Measurements from ENCODE around the gene FBXW8.

The FBXW8 gene

GRCh38 chr12:116887897-116888296 is 22.9 kb upstream of the FBXW8 start:
- no peak for DNase-seq

DNA sequence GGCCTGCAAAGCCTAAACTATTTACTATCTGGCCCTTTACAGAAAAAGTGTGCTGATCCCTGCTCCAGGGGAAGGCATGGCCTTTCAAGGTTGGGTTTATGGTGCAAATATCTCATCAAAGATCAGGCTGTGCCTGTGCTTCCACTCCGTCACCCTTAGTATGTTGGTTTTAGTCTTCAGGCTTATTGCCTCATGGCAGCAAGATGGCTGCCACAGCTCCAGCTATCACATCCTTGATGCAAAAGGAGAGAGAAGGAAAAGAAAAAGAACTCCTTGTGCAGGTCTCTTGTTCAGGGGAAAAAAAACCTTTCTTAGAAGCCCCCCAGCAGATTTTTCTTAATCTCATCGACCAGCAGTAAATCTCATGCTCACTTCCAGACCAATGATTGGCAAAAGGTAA is 20.4 kb upstream of the FBXW8 start:
- no peak for DNase-seq

DNA sequence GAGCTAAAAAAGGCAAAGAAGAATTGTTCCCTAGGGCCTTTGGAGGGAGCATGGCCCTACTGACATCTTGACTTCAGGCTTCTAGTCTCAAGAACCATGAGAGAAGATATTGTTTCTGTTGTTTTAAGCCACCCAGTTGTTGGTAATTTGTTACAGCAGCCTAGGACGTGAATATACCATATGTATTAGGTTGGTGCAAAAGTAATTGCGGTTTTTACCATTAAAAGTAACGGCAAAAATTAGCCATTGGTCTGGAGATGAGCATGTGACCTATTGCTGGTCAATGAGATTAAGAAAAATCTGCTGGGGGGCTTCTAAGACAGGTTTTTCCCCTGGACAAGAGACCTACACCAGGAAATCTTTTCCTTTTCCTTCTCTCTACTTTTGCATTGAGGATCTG is 19.7 kb upstream of the FBXW8 start:
- DNase-seq: no peak

DNA sequence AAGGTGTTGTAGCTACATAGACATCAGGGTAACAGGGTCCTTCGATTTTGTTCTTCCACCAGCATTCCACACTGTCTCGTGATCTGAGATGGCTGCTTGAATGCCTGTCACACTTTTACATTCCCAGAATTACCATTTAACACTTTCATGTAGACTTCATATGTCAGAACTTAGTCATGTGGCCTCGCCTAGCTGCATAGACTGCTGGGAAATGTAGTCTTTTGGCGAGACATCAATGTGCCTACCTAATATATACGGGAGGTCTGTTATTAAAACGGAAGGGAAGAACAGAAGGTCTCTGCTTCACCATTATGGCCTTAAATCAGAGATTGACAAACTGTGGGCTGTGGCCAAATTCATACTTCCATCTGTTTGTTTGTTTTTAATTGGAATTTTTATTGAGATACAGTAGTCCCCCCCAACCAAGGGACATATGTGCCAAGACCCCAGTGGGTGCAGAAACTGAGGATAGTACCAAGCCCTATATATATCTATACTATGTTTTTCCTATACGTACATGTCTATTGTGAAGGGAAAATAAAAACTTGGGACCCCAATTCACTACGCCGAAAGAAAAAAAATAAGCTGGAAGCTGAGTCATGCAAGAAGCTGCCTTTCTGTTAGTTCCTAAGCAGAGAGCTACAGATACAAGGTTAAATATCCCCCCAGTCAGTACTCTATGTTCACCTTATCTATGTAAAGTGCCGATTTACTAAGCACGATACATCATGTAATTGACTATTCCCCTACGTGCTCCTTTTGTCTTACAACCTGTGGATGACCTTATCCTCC is 18.2 kb upstream of the FBXW8 start:
- DNase-seq: no peak

GRCh38 chr12:116894913-116895312 is 15.8 kb upstream of the FBXW8 start:
- no peak for DNase-seq

DNA sequence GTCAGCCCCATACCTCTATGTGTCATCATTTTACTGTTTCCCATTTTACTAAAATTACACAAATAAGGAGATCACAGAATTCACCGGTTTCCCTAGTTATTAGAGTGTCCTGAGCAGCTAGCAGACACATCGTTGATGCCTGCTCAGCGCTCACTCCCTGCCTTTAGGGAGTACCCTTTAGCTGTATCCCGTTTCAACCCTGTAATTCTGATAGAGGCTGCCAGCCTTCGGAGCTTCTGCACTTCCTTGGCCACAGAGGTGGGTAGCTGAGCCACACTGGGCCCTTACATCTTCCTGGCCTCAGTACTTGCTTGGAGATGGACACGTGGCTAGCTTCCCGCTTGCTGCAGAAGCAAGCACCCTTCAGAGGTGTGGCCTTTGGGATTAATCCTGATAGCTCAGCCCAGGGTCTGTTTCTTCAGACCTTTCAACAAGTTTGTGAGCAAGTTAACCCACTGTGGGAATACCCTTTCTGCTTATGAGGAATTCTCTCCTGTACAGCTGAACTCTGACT is 14.3 kb upstream of the FBXW8 start:
- DNase-seq: no peak

DNA sequence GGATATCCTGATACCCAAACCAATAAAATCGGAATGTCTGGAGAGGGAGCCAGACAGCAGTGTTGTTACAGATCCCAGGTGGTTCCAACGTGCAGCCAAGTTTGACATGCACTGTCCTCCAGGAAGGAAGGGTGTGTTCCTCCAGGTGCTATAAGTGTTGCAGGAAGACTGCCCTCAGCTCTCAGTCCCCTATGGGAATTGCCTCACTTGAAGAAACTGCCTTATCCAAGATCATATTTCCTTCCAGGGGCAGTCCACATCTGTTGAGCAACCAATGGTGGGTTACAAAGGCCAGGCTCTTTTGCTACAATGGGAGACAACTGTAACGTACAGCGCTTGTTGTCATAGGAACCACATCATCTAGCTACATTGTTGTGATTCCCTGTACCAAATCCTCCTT is 13.3 kb upstream of the FBXW8 start:
- DNase-seq: no peak

- DNase-seq: no peak
These were observed 12.1 kb upstream of the FBXW8 start for GRCh38 chr12:116898669-116899068.

- DNase-seq: no peak
These were observed 9.1 kb upstream of the FBXW8 start for GRCh38 chr12:116901612-116902011.

- DNase-seq: no peak
These were observed 6.9 kb upstream of the FBXW8 start for GRCh38 chr12:116903818-116904217.

DNA sequence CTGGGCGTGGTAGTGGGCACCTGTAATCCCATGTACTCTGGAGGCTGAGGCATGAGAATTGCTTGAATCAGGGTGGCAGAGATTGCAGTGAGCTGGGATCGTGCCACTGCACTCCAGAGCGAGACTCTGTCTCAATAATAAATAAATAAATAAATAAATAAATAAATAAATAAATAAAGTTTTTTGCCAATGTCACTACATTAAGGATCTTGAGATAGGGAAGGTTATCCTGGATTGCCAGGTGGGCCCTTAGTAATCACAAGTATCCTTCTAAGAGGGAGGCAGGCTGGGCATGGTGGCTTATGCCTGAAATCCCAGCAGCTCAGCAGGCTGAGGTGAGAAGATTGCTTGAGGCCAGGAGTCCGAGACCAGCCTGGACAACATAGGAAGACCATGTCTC is 4.5 kb upstream of the FBXW8 start:
- DNase-seq: no peak

DNA sequence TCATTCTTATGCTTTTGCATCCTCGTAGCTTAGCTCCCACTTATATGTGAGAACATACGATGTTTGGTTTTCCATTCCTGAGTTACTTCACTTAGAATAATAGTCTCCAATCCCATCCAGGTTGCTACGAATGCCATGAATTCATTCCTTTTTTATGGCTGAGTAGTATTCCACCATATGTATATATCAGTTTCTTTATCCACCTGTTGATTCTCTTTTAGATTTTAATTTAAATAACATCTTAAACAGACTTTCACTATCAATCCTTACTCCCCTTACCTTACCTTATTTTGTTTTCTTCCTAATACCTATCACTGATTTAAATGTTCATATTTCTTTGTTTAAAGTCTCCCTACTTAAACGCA is 488 bp upstream of the FBXW8 start:
- no peak for DNase-seq

DNA sequence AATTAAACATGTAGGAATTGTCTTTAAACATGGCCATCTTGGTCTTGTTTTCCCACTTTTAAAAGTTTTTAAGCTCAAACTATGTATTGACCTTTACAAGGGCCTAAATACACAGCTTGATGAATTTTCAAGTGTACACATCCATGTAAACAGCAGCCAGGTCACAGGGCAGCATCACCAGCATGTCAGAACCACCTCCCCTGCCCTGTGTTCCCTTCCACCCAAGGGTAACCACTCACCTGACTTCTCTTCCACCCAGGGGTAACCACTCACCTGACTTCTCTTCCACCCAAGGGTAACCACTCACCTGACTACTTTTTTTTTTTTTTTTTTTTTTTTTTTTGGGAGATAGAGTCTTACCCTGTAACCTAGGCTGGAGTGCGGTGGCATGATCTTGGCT is 4.6 kb downstream of the FBXW8 start:
- DNase-seq: no peak

DNA sequence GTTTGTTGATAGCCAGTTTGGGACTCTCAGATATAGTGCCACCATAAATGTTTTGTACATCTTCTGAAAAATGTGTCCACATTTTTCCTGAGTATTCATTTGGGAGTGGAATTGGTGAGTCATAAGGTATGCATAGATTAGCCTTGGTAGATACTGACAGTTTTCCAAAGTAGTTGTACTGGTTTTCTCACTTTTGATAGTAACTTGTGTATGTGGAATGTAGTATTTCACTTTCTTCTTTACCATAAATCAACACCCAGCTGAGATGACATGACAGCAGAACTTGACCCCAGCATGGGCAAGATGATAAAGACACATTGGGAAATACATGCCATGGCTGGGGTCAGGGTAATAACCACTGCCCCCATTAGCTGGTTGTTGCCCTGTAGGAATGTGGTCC is 5.4 kb downstream of the FBXW8 start:
- no peak for DNase-seq

- no peak for DNase-seq
These were observed 6.0 kb downstream of the FBXW8 start for GRCh38 chr12:116916714-116917114.

DNA sequence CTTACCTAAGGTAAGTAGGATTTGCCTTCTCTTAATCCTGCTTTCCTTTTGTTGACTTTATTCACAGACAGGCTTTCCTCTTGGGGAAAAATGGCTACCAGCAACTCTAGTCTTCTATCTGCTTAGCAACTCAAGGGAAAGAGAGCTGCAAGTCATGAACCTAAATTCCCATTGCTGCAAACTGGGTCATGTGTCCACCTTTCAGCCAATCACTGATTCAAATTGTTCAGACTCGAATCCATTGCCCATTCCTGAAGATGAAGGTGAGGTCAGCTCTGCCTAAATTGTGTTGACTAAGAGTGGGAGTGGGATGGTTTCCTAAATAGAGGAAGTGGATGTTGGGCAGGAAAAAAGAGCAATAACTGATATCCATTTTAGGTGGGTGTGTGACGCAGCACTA is 7.7 kb downstream of the FBXW8 start:
- no peak for DNase-seq

DNA sequence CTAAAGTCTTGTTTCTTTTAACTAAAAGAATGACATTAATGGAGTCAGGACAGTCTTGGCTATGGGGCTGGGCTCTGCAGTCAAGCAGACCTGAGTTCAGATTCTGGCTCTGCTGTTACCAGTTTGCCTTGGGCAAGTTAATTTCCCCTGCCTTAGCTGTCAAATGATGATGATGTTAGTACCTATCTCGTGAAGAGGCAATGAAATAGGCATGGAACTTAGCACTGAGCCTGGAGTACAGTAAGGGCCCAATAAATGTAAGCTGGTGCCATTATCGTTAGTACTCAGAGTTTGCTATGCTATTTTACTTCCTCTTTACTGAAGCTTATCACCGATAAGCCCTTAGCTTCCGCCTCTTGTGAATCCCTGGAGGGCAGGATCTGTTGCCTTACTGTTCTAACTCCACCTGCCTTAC is 8.5 kb downstream of the FBXW8 start:
- DNase-seq: no peak

GRCh38 chr12:116919706-116920485 is 9.1 kb downstream of the FBXW8 start:
- no peak for DNase-seq

DNA sequence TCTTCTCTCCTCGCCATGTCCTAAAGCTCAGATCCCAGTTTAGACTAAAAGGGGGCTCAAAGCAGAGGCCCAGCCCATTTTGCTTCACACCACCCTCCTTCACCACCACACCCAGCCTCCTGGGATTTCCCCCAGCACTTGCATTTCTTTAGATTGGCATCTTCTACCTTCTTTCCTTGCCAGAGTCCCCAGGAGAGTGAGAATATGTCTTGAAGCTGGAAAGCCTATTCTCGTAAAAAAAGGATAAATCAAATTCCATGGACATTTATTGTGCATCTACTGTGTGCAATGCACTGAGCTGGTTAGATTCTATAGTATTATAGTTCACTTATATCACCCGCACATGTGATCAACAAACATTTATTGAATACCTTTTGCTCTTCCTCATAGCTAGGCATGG is 10.2 kb downstream of the FBXW8 start:
- DNase-seq: no peak

DNA sequence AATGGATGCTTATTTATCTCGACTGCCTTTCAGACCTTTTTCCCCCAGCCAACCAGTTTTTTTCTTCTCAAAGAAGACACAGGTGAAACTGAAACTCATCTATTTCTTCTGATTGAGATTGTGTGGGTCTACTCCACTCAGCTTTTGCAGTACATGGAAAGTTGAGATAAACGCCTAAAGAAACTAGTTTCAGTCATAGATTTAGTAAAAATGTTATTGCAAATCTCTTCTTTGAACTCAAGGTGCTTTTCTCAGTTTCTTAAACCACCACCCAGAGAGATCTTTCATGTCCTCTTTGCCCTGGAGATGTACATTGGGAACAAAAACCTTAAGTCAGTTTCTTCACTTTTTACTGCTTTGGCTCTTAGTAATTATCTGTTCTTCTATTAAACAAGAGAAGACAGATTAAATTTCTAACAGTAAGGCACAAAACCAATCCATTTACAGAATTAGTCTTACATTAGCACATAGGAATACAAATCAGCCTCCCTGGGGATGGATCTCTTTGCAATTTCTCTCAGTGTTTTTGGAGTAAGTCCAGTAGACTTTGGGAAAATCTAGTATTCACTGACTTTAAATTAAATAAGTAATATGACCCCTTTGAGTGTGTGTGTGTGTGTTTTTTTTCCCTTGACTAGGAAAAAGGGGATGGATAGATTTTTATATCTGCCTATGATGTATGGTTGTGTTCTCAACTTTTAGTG is 11.6 kb downstream of the FBXW8 start:
- no peak for DNase-seq

DNA sequence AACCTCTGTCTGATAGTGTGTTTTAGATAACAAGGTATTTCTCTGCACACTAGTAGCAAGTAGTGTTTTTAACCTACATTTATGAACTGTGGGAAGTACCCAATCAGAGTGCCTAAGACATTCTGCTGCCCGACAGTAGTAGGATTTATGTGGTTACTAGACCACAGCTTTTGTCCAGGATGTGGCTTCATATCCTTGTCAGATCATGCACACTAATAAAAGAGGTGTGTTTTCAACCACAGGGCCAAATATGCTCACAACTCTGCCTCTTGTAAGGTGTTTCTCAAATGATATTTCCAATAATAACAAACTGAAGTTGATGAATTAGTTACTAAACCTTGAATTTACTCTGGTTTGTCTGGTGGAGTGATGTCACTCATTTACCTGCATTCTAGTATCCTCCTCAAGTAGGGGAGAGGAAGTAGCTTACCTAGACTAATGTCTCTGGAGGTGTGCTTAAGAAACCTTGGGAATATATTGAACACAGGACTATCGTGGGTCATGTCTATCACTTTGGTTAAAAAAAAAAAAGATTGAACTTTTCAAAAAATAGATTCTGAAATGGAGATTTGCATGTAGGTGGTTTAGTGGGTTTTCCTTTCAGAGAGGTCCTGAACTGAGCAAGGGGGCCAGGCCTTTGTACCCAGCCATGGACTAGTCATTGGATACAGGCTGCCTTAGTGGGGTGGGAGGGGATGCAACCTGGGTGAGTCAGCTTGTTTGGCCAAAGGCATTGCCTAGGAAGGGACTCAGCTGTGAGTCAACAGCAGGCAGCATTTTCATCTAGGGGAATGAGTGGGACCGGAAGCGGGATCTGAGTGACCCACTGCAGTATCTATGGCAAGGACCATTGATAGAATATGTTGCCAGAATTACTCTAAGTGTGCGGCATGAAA is 14.1 kb downstream of the FBXW8 start:
- no peak for DNase-seq
